Measurements from ENCODE around the gene ST6GALNAC6. TPM values are rescaled to one million over a fixed set of nuclear protein-coding genes. Genes with fewer than 3 reads are reported as not detected.
"Not testable (repeated sequence)": the region's sequence is repeated elsewhere in the genome, so short reads cannot be mapped to it uniquely, and the experiment has no call there.

ST6GALNAC6 gene
- total and polyA plus RNA-seq, 7 donors = 35.6 to 125 (median 109) TPM

GRCh38 chr9:127870153-127870491, 29.3 kb downstream of the ST6GALNAC6 start:
- Histone ChIP-seq H3K36me3 (peaks cover 0 to 47% (median 16%) of the 10 kb centered on the region in 4 donors), H3K4me1 (peaks cover 0 to 23% (median 22%) of the 10 kb centered on the region in 4 donors)
- peak in 2 of 4 experiments; percentile 4 to 6 for TF ChIP-seq CTCF (IDR thresholded peaks at IDR 0.05)
- not testable (repeated sequence) for H3K27ac ChIP-seq, H3K4me3 ChIP-seq, DNase-seq, H3K9me3 ChIP-seq, H3K27me3 ChIP-seq
- 56 to 65% methylated on average over 9 of the region's 9 CpGs for WGBS, 2 donors
- intact Hi-C loops (cut with DNase I) = loop anchor here (2.0 to 5.0 kb wide), 2 partner anchors 68 to 85 kb away; partner anchors contain the start of gene FPGS

GRCh38 chr9:127869310-127870152, 29.9 kb downstream of the ST6GALNAC6 start:
- Histone ChIP-seq H3K36me3 (peaks cover 0 to 47% (median 16%) of the 10 kb centered on the region in 4 donors), H3K9me3 (no peaks in the 10 kb centered on the region), H3K4me3 (no peak overlapping the region), H3K4me1 (peaks cover 0 to 17% (median 16%) of the 10 kb centered on the region in 4 donors), H3K27ac (peak overlapping the region in 1 of 4 donors; percentile 37), H3K27me3 (no peaks in the 10 kb centered on the region)
- intact Hi-C loops (cut with DNase I) = loop anchor here (2.0 to 5.0 kb wide), 3 partner anchors 67 to 279 kb away; partner anchors contain the start of gene FPGS
- no peak for TF ChIP-seq EP300 (IDR thresholded peaks at IDR 0.05)
- peak; percentile 74 to 90 (median 84) for TF ChIP-seq CTCF (IDR thresholded peaks at IDR 0.05)
- TF ChIP-seq POLR2AphosphoS5 (IDR thresholded peaks at IDR 0.05) = peak in 1 of 4 donors; percentile 21
- DNase-seq = peak; percentile 95
- WGBS, 2 donors = 62 to 67% methylated on average over 18 of the region's 18 CpGs

GRCh38 chr9:127868278-127868902, 31.0 kb downstream of the ST6GALNAC6 start:
- peaks cover 0 to 47% (median 16%) of the 10 kb centered on the region in 4 donors for H3K36me3 ChIP-seq

More at GRCh38 chr9:127868278-127868902, 31.0 kb downstream of the ST6GALNAC6 start:
- H3K27ac ChIP-seq = no peak overlapping the region
- intact Hi-C loops (cut with DNase I) = loop anchor here (2.0 kb wide), 1 partner anchor 278 kb away; no protein-coding TSS in a partner anchor
- H3K4me3 ChIP-seq = no peak overlapping the region
- no peaks in the 10 kb centered on the region for H3K27me3 ChIP-seq
- H3K4me1 ChIP-seq = peaks cover 0 to 6% (median 5%) of the 10 kb centered on the region in 4 donors
- H3K9me3 ChIP-seq = no peaks in the 10 kb centered on the region
- DNase-seq = no peak
- WGBS, 2 donors = 93 to 94% methylated on average over 18 of the region's 18 CpGs
- TF ChIP-seq POLR2AphosphoS5 (IDR thresholded peaks at IDR 0.05) (no peak), POLR2A (IDR thresholded peaks at IDR 0.05) (no peak), EP300 (IDR thresholded peaks at IDR 0.05) (no peak), CTCF (IDR thresholded peaks at IDR 0.05) (no peak)

All from sigmoid colon (tissue), 7 donors.